ENCODE results near the gene DLGAP4. TPM values are rescaled to one million over a fixed set of nuclear protein-coding genes. Genes with fewer than 3 reads are reported as not detected.
A peak's percentile ranks its signal among the peaks of the same experiment; 100 is the strongest.

DLGAP4 gene
- total and polyA plus RNA-seq, 2 of the 13 experiments (the other 11 are each of a cell fraction or from before 2014, with no cell fraction given) = 15.2 to 26.7 TPM

GRCh38 chr20:36461600-36462439 is 155.7 kb downstream of the DLGAP4 start (continued):
- TF ChIP-seq SRSF4 (IDR thresholded peaks at IDR 0.05; ENCODE audit: low read depth, low read length, poor library complexity, severe bottlenecking) (no peak), ZNF230 (CRISPR knock-in tag; IDR thresholded peaks at IDR 0.05) (0 out of 2 replicates have a peak, but pooled peaks have one; percentile 48), HDAC1 (CRISPR knock-in tag; IDR thresholded peaks at IDR 0.05) (no peak), ELF3 (CRISPR knock-in tag; IDR thresholded peaks at IDR 0.05) (no peak), ZNF567 (CRISPR knock-in tag; IDR thresholded peaks at IDR 0.05; ENCODE audit: borderline replicate concordance) (no peak), POGK (CRISPR knock-in tag; conservative IDR thresholded peaks at IDR 0.05) (no peak), TEAD3 (CRISPR knock-in tag; optimal IDR thresholded peaks at IDR 0.05; ENCODE audit: borderline replicate concordance) (no peak), TBX3 (IDR thresholded peaks at IDR 0.05; ENCODE audit: borderline replicate concordance) (no peak), MLLT10 (CRISPR knock-in tag; IDR thresholded peaks at IDR 0.05) (no peak), SMAD9 (CRISPR knock-in tag; IDR thresholded peaks at IDR 0.05) (no peak), ATM (IDR thresholded peaks at IDR 0.05; ENCODE audit: borderline replicate concordance) (no peak), NR2F6 (IDR thresholded peaks at IDR 0.05) (no peak), NR2F6 (CRISPR knock-in tag; IDR thresholded peaks at IDR 0.05) (no peak), PHF8 (CRISPR knock-in tag; IDR thresholded peaks at IDR 0.05) (peak; percentile 57), SP140L (CRISPR knock-in tag; IDR thresholded peaks at IDR 0.05; ENCODE audit: borderline replicate concordance) (no peak), MNT (IDR thresholded peaks at IDR 0.05) (no peak), FOSL1 (CRISPR knock-in tag; IDR thresholded peaks at IDR 0.05; ENCODE audit: borderline replicate concordance) (0 out of 2 replicates have a peak, but pooled peaks have one; percentile 12), E2F5 (CRISPR knock-in tag; conservative IDR thresholded peaks at IDR 0.05) (no peak), EZH2 (conservative IDR thresholded peaks at IDR 0.05; ENCODE audit: low read depth, low read length) (no peak), NFE2L2 (IDR thresholded peaks at IDR 0.05; ENCODE audit: low read length) (no peak), CERS6 (CRISPR knock-in tag; IDR thresholded peaks at IDR 0.05) (no peak), TOE1 (CRISPR knock-in tag; IDR thresholded peaks at IDR 0.05) (no peak)

Data from HepG2 (cell line).